RWPE2 (cell line): ENCODE measurements around the gene C6orf15.

ENCODE experiments used
- ATAC-seq: fragments of 200-7000 bp; cut with Tn5 transposase; 3 replicates; pipeline ENCODE4 v1.9.1; 2021; ENCODE audit warnings: low read depth
- DNase-seq: peaks from one replicate; pipeline ENCODE4 v3.0.0-alpha.2; 2020; ENCODE audit warnings: low spot score
- H3K27ac ChIP-seq: fragments of 450-650 bp; 2 replicates; pipeline ENCODE4 v1.5.1; 2017; ENCODE audit warnings: mild to moderate bottlenecking; ENCODE audit not compliant: poor library complexity, severe bottlenecking
- H3K27me3 ChIP-seq: fragments of 250-450 bp; sonication (Bioruptor Pico); 2 replicates; pipeline ENCODE4 v1.5.1; 2021; ENCODE audit warnings: mild to moderate bottlenecking, moderate library complexity; ENCODE audit not compliant: insufficient read depth, poor library complexity, severe bottlenecking
- H3K36me3 ChIP-seq: fragments of 250-450 bp; sonication (Bioruptor Pico); 2 replicates; pipeline ENCODE4 v1.5.1; 2020; ENCODE audit warnings: low read depth, mild to moderate bottlenecking, moderate library complexity
- H3K4me1 ChIP-seq: fragments of 250-450 bp; sonication (Bioruptor Pico); 2 replicates; pipeline ENCODE4 v1.5.1; 2021; ENCODE audit warnings: mild to moderate bottlenecking, moderate library complexity; ENCODE audit not compliant: insufficient read depth, poor library complexity, severe bottlenecking
- H3K4me3 ChIP-seq: fragments of 250-450 bp; sonication (Bioruptor Pico); 2 replicates; pipeline ENCODE4 v1.5.1; 2021; ENCODE audit warnings: mild to moderate bottlenecking, moderate library complexity; ENCODE audit not compliant: severe bottlenecking
- H3K9me3 ChIP-seq: fragments of 250-450 bp; sonication (Bioruptor Pico); 2 replicates; pipeline ENCODE4 v1.5.1; 2021; ENCODE audit warnings: mild to moderate bottlenecking, moderate library complexity; ENCODE audit not compliant: severe bottlenecking
- TF ChIP-seq, protein P1 (sequence below): fragments of 450-650 bp; IDR thresholded peaks from one replicate; pipeline ENCODE4 v1.5.1; 2017; ENCODE audit warnings: mild to moderate bottlenecking, moderate library complexity; ENCODE audit not compliant: poor library complexity, severe bottlenecking

C6orf15 gene

DNA sequence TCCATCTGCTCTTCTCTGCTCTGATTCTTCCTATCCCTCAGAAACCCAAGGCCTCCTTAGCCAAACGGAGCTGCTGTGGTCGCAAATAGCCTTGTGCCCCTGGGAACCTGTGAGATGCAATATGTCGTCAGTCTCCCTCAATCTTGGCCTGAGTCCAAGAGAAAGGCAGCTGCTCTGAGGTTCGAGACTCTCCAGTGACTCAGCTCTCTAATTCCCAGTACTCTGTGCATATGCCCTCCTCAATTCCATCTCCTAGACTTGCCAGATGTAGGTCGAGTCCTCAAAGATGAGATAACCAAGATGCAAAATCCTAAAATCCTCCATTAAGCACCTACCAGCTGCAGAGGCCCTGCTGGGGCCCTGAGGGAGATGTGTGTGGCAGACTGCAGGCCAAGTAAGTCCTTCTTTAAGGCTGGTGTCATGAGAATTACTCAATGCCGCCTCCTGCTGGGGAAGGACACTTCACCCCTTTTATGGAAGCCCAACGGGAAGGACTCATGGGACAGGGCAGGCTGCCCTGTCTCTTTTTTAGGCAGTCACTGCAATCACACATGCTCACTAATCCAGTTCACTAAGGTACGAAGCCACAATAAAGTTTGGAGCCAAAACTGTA, 28.5 kb downstream of the C6orf15 start:
- Histone ChIP-seq H3K27ac (no peak overlapping the region), H3K4me1 (peaks cover 12% of the 10 kb centered on the region), H3K27me3 (no peaks in the 10 kb centered on the region), H3K36me3 (no peaks in the 10 kb centered on the region), H3K4me3 (no peak overlapping the region), H3K9me3 (no peaks in the 10 kb centered on the region)
- ATAC-seq: no peak
- TF ChIP-seq, protein P1, sequence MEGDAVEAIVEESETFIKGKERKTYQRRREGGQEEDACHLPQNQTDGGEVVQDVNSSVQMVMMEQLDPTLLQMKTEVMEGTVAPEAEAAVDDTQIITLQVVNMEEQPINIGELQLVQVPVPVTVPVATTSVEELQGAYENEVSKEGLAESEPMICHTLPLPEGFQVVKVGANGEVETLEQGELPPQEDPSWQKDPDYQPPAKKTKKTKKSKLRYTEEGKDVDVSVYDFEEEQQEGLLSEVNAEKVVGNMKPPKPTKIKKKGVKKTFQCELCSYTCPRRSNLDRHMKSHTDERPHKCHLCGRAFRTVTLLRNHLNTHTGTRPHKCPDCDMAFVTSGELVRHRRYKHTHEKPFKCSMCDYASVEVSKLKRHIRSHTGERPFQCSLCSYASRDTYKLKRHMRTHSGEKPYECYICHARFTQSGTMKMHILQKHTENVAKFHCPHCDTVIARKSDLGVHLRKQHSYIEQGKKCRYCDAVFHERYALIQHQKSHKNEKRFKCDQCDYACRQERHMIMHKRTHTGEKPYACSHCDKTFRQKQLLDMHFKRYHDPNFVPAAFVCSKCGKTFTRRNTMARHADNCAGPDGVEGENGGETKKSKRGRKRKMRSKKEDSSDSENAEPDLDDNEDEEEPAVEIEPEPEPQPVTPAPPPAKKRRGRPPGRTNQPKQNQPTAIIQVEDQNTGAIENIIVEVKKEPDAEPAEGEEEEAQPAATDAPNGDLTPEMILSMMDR: no peak
- no peak for DNase-seq

DNA sequence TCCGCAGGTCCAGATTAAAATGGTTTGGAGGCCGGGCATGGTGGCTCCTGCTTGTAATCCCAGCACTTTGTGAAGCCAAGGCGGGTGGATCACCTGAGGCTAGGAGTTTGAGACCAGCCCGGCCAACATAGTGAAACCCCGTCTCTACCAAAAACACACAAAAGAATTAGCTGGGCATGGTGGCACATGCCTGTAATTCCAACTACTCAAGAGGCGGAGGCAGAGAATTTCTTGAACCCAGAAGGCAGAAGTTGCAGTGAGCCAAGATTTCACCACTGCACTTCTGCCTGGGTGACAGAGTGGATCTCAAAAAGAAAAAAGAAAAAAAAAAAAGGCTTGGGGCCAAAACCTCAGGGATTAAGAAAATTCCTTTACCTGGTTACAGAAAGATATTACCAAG, 30.5 kb downstream of the C6orf15 start:
- H3K9me3 ChIP-seq: no peaks in the 10 kb centered on the region
- no peaks in the 10 kb centered on the region for H3K27me3 ChIP-seq
- DNase-seq (no peak), ATAC-seq (no peak)
- no peak overlapping the region for H3K4me3 ChIP-seq
- H3K27ac ChIP-seq: no peak overlapping the region
- H3K4me1 ChIP-seq: peaks cover 5% of the 10 kb centered on the region
- TF ChIP-seq, protein P1: no peak
- H3K36me3 ChIP-seq: no peaks in the 10 kb centered on the region

DNA sequence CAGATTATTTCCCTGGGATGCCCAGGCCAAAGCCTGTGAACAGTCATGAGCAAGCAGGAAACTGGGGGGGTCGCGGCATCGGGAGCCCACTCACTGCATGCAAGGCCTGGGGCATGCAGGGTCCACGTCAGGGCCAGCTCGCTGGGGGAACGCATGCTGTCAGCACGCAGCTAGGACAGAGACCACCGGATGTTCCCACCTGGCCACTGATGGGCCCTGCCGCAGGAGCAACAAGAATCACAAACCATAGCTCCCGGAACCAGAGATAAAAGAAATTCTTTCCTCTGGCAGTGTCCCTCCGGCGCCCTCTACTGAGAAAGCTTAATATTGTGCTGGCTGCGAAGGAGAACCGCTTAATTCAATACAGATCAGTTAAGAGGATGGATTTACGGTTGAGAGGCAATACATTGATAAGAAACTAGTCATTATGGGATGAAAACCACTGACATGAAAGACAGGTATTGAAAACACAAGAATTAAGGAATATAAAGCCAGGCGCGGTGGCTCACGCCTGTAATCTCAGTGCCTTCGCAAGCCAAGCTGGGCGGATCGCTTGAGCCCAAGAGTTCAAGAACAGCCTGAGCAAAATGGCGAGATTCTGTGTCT, 32.6 kb downstream of the C6orf15 start:
- Histone ChIP-seq H3K4me1 (no peaks in the 10 kb centered on the region), H3K36me3 (no peaks in the 10 kb centered on the region), H3K27me3 (no peaks in the 10 kb centered on the region), H3K9me3 (no peaks in the 10 kb centered on the region), H3K4me3 (no peak overlapping the region), H3K27ac (no peak overlapping the region)
- TF ChIP-seq, protein P1: peak; percentile 95
- DNase-seq (no peak), ATAC-seq (peak; percentile 71)

DNA sequence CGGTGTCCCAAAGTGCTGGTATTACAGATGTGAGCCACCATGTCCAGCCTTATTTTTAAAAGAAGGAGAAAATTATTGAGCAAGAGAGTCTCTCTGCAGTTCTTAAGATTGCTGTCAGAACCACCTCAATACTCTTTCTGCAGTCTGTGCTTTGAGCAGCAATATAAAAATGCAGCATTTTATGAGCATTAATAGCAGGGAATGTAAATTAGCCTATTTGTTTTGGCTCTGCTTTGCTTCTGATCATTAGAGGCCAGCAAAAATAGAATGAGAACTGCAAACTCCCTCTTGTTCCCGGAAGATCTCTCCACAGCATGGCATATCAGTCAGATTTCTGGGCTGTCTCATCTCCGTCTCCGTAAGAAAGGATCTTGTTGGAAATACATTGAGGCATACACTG, 35.8 kb downstream of the C6orf15 start:
- DNase-seq: no peak
- no peaks in the 10 kb centered on the region for H3K27me3 ChIP-seq
- no peaks in the 10 kb centered on the region for H3K36me3 ChIP-seq
- no peak for ATAC-seq
- peaks cover 6% of the 10 kb centered on the region for H3K4me1 ChIP-seq
- no peak overlapping the region for H3K4me3 ChIP-seq
- H3K27ac ChIP-seq: no peak overlapping the region
- TF ChIP-seq, protein P1: no peak
- no peaks in the 10 kb centered on the region for H3K9me3 ChIP-seq

DNA sequence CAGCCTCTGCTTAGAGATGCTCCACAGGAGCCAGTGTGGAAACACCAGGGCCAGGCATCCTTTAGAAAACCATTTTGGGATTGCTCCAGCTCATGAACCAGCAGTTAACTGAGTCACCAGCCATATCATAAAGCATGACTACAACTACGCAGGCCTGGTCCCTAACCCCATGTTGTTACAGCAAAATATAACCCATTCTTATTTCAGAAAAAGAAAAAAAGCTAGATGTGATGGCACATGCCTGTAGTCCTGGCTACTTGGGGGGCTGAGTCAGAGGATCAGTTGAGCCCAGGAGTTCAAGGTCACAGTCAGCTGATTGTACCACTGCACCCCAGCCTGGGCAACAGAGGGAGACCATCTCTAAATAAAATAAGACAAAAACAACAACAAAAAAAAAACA, 36.8 kb downstream of the C6orf15 start:
- ATAC-seq (peak; percentile 33; the same call in 1 of the 3 replicates), DNase-seq (no peak)
- Histone ChIP-seq H3K36me3 (no peaks in the 10 kb centered on the region), H3K9me3 (no peaks in the 10 kb centered on the region), H3K4me3 (no peak overlapping the region), H3K27me3 (no peaks in the 10 kb centered on the region), H3K4me1 (peaks cover 6% of the 10 kb centered on the region), H3K27ac (no peak overlapping the region)
- TF ChIP-seq, protein P1: no peak
